Activated B cell treated with CpG ODN at 0.5 μM for 24 hours (primary cell): ENCODE results near the gene TGM5. TPM values are rescaled to one million over a fixed set of nuclear protein-coding genes. Genes with fewer than 3 reads are reported as not detected.
A peak's percentile ranks its signal among the peaks of the same experiment; 100 is the strongest.

ENCODE experiments used
- ATAC-seq: fragments of 200-7000 bp; cut with Tn5 transposase; one replicate; pipeline ENCODE4 v1.10.0; 2021; ENCODE audit warnings: low read depth, mild to moderate bottlenecking, moderate library complexity
- CTCF ChIA-PET: fragments of 350-600 bp; sonication (Branson Sonifier 250); formaldehyde crosslinking; loops from one replicate; lab custom pipeline; 2021; ENCODE audit warnings: antibody characterized with exemption; lab: Charles Lee
- POLR2A ChIA-PET: fragments of 350-600 bp; sonication (Branson Sonifier 250); formaldehyde crosslinking; loops from one replicate; lab custom pipeline; 2021; ENCODE audit warnings: antibody characterized with exemption; lab: Charles Lee
- DNase-seq: peaks from one replicate; pipeline ENCODE4 v3.0.0; 2022
- H3K27ac Mint-ChIP-seq: one replicate; pipeline ENCODE4 v1.8.0; 2020; ENCODE audit warnings: mixed read lengths
- H3K27me3 Mint-ChIP-seq: one replicate; pipeline ENCODE4 v1.8.0; 2021; ENCODE audit warnings: mixed read lengths
- H3K36me3 Mint-ChIP-seq: one replicate; pipeline ENCODE4 v1.8.0; 2021; ENCODE audit warnings: low read depth, mixed read lengths
- H3K4me1 Mint-ChIP-seq: one replicate; pipeline ENCODE4 v1.8.0; 2021; ENCODE audit warnings: mixed read lengths
- H3K4me3 Mint-ChIP-seq: one replicate; pipeline ENCODE4 v1.8.0; 2020; ENCODE audit warnings: mild to moderate bottlenecking, mixed read lengths
- H3K9me3 Mint-ChIP-seq: one replicate; pipeline ENCODE4 v1.8.0; 2020; ENCODE audit warnings: mixed read lengths
- intact Hi-C: fragments of 100-400 bp; cut with micrococcal nuclease; formaldehyde crosslinking; loops from one replicate; pipeline ENCODE4 v1.15.1; 2024
- total RNA-seq: library from RNA; stranded (reverse); gene quantifications from 2 replicates; pipeline ENCODE4 v1.2.3, GENCODE V29; 2022
- TF ChIP-seq, protein P1 (sequence below): fragments of 200-600 bp; IDR thresholded peaks from one replicate; pipeline ENCODE4 v1.8.0; 2022; ENCODE audit warnings: antibody characterized with exemption, mild to moderate bottlenecking

The TGM5 gene
- total RNA-seq, 1 donor from 2014 or later = 0.11 TPM

DNA sequence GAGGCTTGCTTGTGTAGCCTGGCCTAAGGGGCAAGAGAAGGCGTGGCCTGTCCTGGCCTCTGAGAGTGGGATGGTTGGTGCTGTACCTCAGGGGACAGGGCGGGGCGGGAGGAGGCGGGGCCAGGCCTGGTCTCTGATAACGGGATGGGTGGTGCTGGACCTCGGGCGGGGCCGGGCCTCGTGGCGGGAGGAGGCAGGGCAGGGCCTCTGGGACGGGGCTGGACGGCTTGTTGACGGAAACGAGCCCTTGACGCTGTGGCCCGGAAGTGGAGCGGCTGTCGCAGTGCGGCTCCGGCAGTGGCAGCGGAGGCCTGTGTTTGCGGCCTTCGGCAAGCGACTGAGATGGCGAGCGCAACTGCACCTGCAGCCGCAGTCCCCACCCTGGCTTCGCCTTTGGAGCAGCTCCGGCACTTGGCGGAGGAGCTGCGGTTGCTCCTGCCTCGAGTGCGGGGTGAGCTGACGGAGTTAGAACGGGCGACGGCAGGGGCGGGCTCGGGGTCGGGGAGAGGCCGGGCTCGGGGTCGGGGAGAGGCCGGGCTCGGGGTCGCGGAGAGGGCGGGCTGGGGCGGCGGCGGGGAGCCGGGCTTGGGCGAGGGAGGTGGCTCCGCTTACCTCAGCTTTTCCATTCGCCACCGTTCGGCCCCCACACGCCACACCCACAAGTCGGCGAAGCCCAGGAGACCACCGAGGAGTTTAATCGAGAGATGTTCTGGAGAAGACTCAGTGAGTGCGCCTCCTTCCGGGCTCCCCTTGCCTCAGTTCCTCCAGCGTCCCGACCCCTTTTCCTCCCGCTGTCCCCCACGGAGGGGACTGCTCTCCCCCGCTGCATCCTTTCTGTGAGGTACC, 81.3 kb downstream of the TGM5 start, which contains the start of gene CCNDBP1:
TSS of gene CCNDBP1 (plus strand) at position 247 of the 846 bp plus-strand sequence. CDS start at position 343, 96 bp downstream.
- Mint-ChIP-seq H3K27me3 (no peaks in the 10 kb centered on the region), H3K4me1 (peaks cover 32% of the 10 kb centered on the region), H3K36me3 (peaks cover 54% of the 10 kb centered on the region), H3K27ac (peak within 1 kb of the TSS; percentile 96), H3K4me3 (peak within 1 kb of the TSS; percentile 97), H3K9me3 (no peaks in the 10 kb centered on the region)
- intact Hi-C loops = loop anchor here (1.0 to 10.0 kb wide), 9 partner anchors 19 to 911 kb away; partner anchors contain the start of genes CDAN1, GANC, LCMT2 and PDIA3
- TF ChIP-seq, protein P1, sequence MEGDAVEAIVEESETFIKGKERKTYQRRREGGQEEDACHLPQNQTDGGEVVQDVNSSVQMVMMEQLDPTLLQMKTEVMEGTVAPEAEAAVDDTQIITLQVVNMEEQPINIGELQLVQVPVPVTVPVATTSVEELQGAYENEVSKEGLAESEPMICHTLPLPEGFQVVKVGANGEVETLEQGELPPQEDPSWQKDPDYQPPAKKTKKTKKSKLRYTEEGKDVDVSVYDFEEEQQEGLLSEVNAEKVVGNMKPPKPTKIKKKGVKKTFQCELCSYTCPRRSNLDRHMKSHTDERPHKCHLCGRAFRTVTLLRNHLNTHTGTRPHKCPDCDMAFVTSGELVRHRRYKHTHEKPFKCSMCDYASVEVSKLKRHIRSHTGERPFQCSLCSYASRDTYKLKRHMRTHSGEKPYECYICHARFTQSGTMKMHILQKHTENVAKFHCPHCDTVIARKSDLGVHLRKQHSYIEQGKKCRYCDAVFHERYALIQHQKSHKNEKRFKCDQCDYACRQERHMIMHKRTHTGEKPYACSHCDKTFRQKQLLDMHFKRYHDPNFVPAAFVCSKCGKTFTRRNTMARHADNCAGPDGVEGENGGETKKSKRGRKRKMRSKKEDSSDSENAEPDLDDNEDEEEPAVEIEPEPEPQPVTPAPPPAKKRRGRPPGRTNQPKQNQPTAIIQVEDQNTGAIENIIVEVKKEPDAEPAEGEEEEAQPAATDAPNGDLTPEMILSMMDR = no peak
- ChIA-PET POLR2A (interaction anchor here (0.5 to 2.0 kb wide), 7 partner anchors 8 to 1735 kb away, joined by 3 to 9 read pairs (median 3); partner anchors contain the start of genes TMEM62, UBR1, ZNF106 and ZSCAN29), CTCF (interaction anchor here (1.0 to 2.5 kb wide), 3 partner anchors 19 to 101 kb away, joined by 3 to 16 read pairs (median 8); no protein-coding TSS in a partner anchor)
- peak; percentile 85 for DNase-seq
- ATAC-seq = peak; percentile 93

DNA sequence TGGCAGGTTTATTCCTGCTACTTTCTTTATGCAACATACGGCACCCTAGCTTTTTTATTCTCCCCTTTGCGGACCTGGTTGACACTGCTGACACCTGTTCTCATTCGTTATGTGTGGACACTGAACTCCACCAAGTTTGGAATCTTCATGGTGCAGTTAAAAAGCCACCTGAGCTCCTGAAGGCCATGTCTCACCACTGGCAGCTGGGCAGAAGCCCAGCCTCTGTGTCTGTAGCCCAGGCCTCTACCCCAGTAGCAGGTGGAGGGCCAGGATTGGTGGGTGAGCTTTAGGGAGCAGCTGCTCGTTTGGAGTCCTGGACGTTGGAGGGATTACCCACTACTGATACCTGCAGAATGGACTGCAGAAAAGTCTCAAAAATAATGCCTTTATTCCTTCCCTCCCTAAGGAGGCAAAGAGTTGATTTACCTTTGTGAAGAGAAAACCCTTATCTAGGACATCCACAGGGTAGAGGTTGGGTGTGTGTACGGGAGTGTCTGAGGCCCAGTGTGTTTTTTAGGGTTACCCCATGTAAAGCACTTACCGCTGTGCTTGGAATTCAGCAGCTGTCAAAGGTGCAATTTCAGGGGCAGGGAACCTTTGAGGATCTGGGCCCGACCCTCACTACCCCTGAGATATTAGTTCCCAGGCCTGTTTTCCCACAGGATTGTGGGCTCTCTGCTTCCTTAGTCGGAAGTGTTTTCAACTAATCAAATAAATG, 82.2 kb downstream of the TGM5 start:
- H3K4me3 Mint-ChIP-seq = peak overlapping the region; percentile 97
- ChIA-PET CTCF (interaction anchor here (2.5 kb wide), 1 partner anchor 20 kb away, joined by 8 read pairs; no protein-coding TSS in a partner anchor), POLR2A (interaction anchor here (0.5 to 2.0 kb wide), 4 partner anchors 9 to 1734 kb away, joined by 3 to 9 read pairs (median 4); partner anchors contain the start of gene UBR1)
- no peaks in the 10 kb centered on the region for H3K9me3 Mint-ChIP-seq
- H3K27me3 Mint-ChIP-seq = no peaks in the 10 kb centered on the region
- H3K36me3 Mint-ChIP-seq = peaks cover 55% of the 10 kb centered on the region
- H3K4me1 Mint-ChIP-seq = peaks cover 31% of the 10 kb centered on the region
- TF ChIP-seq, protein P1 = no peak
- no peak for DNase-seq
- intact Hi-C loops = loop anchor here (1.0 to 10.0 kb wide), 7 partner anchors 50 to 910 kb away; partner anchors contain the start of genes CDAN1, GANC, LCMT2 and PDIA3
- peak overlapping the region; percentile 96 for H3K27ac Mint-ChIP-seq
- no peak for ATAC-seq

DNA sequence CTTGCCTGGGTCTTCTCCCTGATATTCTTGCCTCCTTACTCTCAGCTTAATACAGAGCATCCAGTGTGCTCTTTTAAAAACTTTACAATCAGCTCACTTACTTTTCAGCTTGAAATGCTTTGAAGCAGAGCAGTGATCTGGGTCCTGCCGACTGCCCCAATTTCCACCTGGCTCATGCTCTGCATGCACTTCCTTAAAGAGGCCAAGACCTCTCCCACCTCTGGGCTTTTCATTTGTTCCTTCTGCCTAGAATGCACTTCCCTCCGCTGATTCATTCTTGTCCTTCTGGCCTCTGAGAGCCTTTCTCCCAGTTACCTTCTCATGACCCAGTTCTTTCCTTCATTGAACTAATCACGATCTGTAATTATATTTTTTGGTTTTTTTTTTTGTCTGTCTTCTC, 83.5 kb downstream of the TGM5 start:
- POLR2A ChIA-PET = interaction anchor here (0.6 kb wide), 1 partner anchor 33 kb away, joined by 5 read pairs; no protein-coding TSS in a partner anchor
- no peaks in the 10 kb centered on the region for H3K27me3 Mint-ChIP-seq
- DNase-seq = no peak
- no peak for ATAC-seq
- H3K4me3 Mint-ChIP-seq = no peak overlapping the region
- H3K36me3 Mint-ChIP-seq = peaks cover 61% of the 10 kb centered on the region
- CTCF ChIA-PET = no interaction called here
- no peaks in the 10 kb centered on the region for H3K9me3 Mint-ChIP-seq
- peak overlapping the region; percentile 8 for H3K27ac Mint-ChIP-seq
- H3K4me1 Mint-ChIP-seq = peaks cover 27% of the 10 kb centered on the region
- intact Hi-C loops = loop anchor here (10.0 kb wide), 1 partner anchor 908 kb away; the partner anchor contains the start of genes GANC and TMEM87A
- TF ChIP-seq, protein P1 = no peak

Other genes with a start within 250 kb of the TGM5 start
- 46.6 and 48.9 TPM in 2 replicates for gene UBR1, start 160.9 kb downstream of the TGM5 start, total RNA-seq
- 38.3 and 52.2 TPM in 2 replicates for gene TMEM62, start 133.3 kb downstream of the TGM5 start, total RNA-seq
- 65.6 and 67.2 TPM in 2 replicates for gene CCNDBP1, start 81.5 kb downstream of the TGM5 start, total RNA-seq
- gene EPB42, start 45.9 kb downstream of the TGM5 start, total RNA-seq = not detected in 2 replicates
- not detected in 2 replicates for gene TGM7, start 35.3 kb upstream of the TGM5 start, total RNA-seq
- 15.5 and 17.1 TPM in 2 replicates for gene LCMT2, start 63.6 kb upstream of the TGM5 start, total RNA-seq
- gene ZSCAN29, start 104.1 kb upstream of the TGM5 start, total RNA-seq = 45.6 and 50.6 TPM in 2 replicates
- 24.0 and 31.2 TPM in 2 replicates for gene TUBGCP4, start 104.2 kb upstream of the TGM5 start, total RNA-seq
- 53.9 and 54.6 TPM in 2 replicates for gene TP53BP1, start 226.2 kb upstream of the TGM5 start, total RNA-seq